HK-2 (cell line): ENCODE results near the gene RAP1A.

Experiments
- DNase-seq: peaks from one replicate; pipeline ENCODE4 v3.0.0-alpha.2; 2018; ENCODE audit not compliant: unreplicated experiment

The RAP1A gene

GRCh38 chr1:111619635-111620440 lies at the start of gene RAP1A:
TSS of gene RAP1A (plus strand) at chr1:111619789. CDS start at chr1:111691361, 71,572 bp downstream.
- DNase-seq, result peak; percentile 95

- DNase-seq, result no peak
These were observed 49.7 kb upstream of the RAP1A start for GRCh38 chr1:111569913-111570312.

- DNase-seq, result no peak
These were observed 48.8 kb upstream of the RAP1A start for GRCh38 chr1:111570781-111571181.

- no peak for DNase-seq
These were observed 48.4 kb upstream of the RAP1A start for GRCh38 chr1:111571239-111571638.

GRCh38 chr1:111571987-111572386 lies 47.6 kb upstream of the RAP1A start:
- no peak for DNase-seq

- no peak for DNase-seq
These were observed 43.0 kb upstream of the RAP1A start for GRCh38 chr1:111576547-111576946.

- DNase-seq, result no peak
These were observed 41.8 kb upstream of the RAP1A start for GRCh38 chr1:111577814-111578213.

- no peak for DNase-seq
These were observed 38.4 kb upstream of the RAP1A start for GRCh38 chr1:111581166-111581565.

GRCh38 chr1:111582016-111582415 lies 37.6 kb upstream of the RAP1A start:
- DNase-seq, result no peak

GRCh38 chr1:111582644-111583618 lies 36.7 kb upstream of the RAP1A start:
- no peak for DNase-seq

- no peak for DNase-seq
These were observed 34.0 kb upstream of the RAP1A start for GRCh38 chr1:111585447-111586086.

- DNase-seq, result no peak
These were observed 33.5 kb upstream of the RAP1A start for GRCh38 chr1:111586112-111586511.

GRCh38 chr1:111587509-111588174 lies 31.9 kb upstream of the RAP1A start:
- DNase-seq, result no peak

GRCh38 chr1:111591937-111592336 lies 27.7 kb upstream of the RAP1A start:
- DNase-seq, result no peak

- DNase-seq, result peak; percentile 89
These were observed 26.9 kb upstream of the RAP1A start for GRCh38 chr1:111592389-111593361.

- DNase-seq, result no peak
These were observed 25.9 kb upstream of the RAP1A start for GRCh38 chr1:111593403-111594305.

GRCh38 chr1:111594306-111594693 lies 25.3 kb upstream of the RAP1A start:
- DNase-seq, result no peak

GRCh38 chr1:111595807-111596206 lies 23.8 kb upstream of the RAP1A start:
- DNase-seq, result no peak

GRCh38 chr1:111596499-111596898 lies 23.1 kb upstream of the RAP1A start:
- DNase-seq, result no peak
